Activated CD4-positive, CD25-positive, alpha-beta regulatory T cell treated with anti-CD3 and anti-CD28 coated beads, Interleukin-2, amount 50 U/mL, for 24 hours (primary cell): ENCODE results near the gene GUCA2A.

Experiments
- ATAC-seq, 2 donors: fragments of 150-1000 bp; cut with Tn5 transposase; one replicate each; pipeline ENCODE4 v1.10.0; 2021; ENCODE audit warnings: mild to moderate bottlenecking in 1 of 2, moderate library complexity in 1 of 2

Gene GUCA2A

GRCh38 chr1:42130061-42130660 lies 34.4 kb downstream of the GUCA2A start:
- ATAC-seq: no peak

GRCh38 chr1:42128964-42129363 lies 35.6 kb downstream of the GUCA2A start:
- no peak for ATAC-seq

- no peak for ATAC-seq
Observed at GRCh38 chr1:42128499-42128898, 36.0 kb downstream of the GUCA2A start.

GRCh38 chr1:42127767-42128166 lies 36.8 kb downstream of the GUCA2A start:
- ATAC-seq: no peak

GRCh38 chr1:42125552-42125951 lies 39.0 kb downstream of the GUCA2A start:
- no peak for ATAC-seq

GRCh38 chr1:42122408-42122807 lies 42.1 kb downstream of the GUCA2A start:
- no peak for ATAC-seq

GRCh38 chr1:42118125-42118524 lies 46.4 kb downstream of the GUCA2A start:
- no peak for ATAC-seq

- no peak for ATAC-seq
Observed at GRCh38 chr1:42117214-42117613, 47.3 kb downstream of the GUCA2A start.

GRCh38 chr1:42114229-42114628 lies 50.3 kb downstream of the GUCA2A start:
- ATAC-seq: no peak
